ENCODE results near the gene NOB1.

GRCh38 chr16:69709456-69710084 is 45.2 kb downstream of the NOB1 start:
- no peak for TF ChIP-seq EZH2phosphoT487 (IDR thresholded peaks at IDR 0.05; ENCODE audit: insufficient read depth, low read depth)
- TF ChIP-seq EZH2 (IDR thresholded peaks at IDR 0.05; ENCODE audit: insufficient read depth, poor library complexity, severe bottlenecking) = no peak

Data from GM23248 (cell line).